HepG2 (cell line): ENCODE results near the gene NPEPL1. TPM values are rescaled to one million over a fixed set of nuclear protein-coding genes. Genes with fewer than 3 reads are reported as not detected.

ENCODE experiments used
- ATAC-seq: fragments of 200-7000 bp; cut with Tn5 transposase; 3 replicates; pipeline ENCODE4 v1.9.1; 2020; ENCODE audit warnings: mild to moderate bottlenecking, moderate library complexity
- BruUV-seq: library from RNA; stranded (reverse); fragments of 400-500 nt; replicated peaks from 2 replicates; lab custom pipeline; 2021; lab: Mats Ljungman, UMichigan
- CTCF ChIA-PET: fragments of 300-600 bp; formaldehyde crosslinking; extraction: SDS; loops from one replicate; lab custom pipeline; 2021; ENCODE audit warnings: low total read pairs, inconsistent platforms, low intra/inter-chr PET ratio; lab: Yijun Ruan, JAX
- POLR2A ChIA-PET: fragments of 350-600 bp; sonication (Branson Sonifier 250); formaldehyde crosslinking; loops from one replicate; lab custom pipeline; 2020; ENCODE audit warnings: antibody characterized with exemption, inconsistent platforms; lab: Yijun Ruan, JAX
- DNase-seq: peaks from one replicate; pipeline ENCODE4 v3.0.0-alpha.2; 2015; ENCODE audit warnings: low spot score
- FAIRE-seq: peaks from 3 replicates; lab custom pipeline; 2011; peaks lifted over from hg19 to GRCh38; lab: Jason Lieb, UNC
- H2AFZ ChIP-seq: one replicate; pipeline ENCODE4 v1.6.1; 2011; ENCODE audit warnings: low read length, inconsistent platforms
- H3K27ac ChIP-seq: fragments of 300-600 bp; 3 replicates; pipeline ENCODE4 v1.8.0; 2011; ENCODE audit warnings: mixed run types, mild to moderate bottlenecking, mixed read lengths, low read length, inconsistent platforms; ENCODE audit not compliant: insufficient read depth; ENCODE audit errors: extremely low read length
- H3K27me3 ChIP-seq, 2 experiments: fragments of 200-600 bp in 1 of 2; 2 replicates in 1 of 2; 3 replicates in 1 of 2; pipeline versions ENCODE4 v1.6.0 to v1.8.0; 2011; ENCODE audit warnings: low read length in 2 of 2, mild to moderate bottlenecking in 2 of 2, moderate library complexity in 2 of 2, inconsistent platforms in 1 of 2; ENCODE audit not compliant: insufficient read depth in 2 of 2, control insufficient read depth in 1 of 2
- H3K36me3 ChIP-seq, 2 experiments: fragments of 200-600 bp in 1 of 2; replicated peaks in 1 of 2; 2 replicates in 1 of 2; 3 replicates in 1 of 2; pipeline versions ENCODE4 v1.5.1 to v1.8.0; 2011; ENCODE audit warnings: low read length in 2 of 2, inconsistent platforms in 1 of 2; ENCODE audit not compliant: insufficient read depth in 2 of 2, control insufficient read depth in 1 of 2
- H3K4me1 ChIP-seq: 2 replicates; pipeline ENCODE4 v1.5.1; 2012; ENCODE audit warnings: low read length, inconsistent platforms; ENCODE audit not compliant: insufficient read depth
- H3K4me2 ChIP-seq: 2 replicates; pipeline ENCODE4 v1.6.0; 2011; ENCODE audit warnings: low read depth, low read length, inconsistent platforms
- H3K4me3 ChIP-seq, 3 experiments: fragments of 200-600 bp in 1 of 3; sonication (generic), shearing (Covaris generic) in 1 of 3; replicated peaks in 1 of 3; 2 replicates each; pipeline ENCODE4 v1.5.1; 2011 to 2016; ENCODE audit warnings: low read length in 3 of 3, inconsistent platforms in 2 of 3, low read depth in 2 of 3, mild to moderate bottlenecking in 2 of 3, control low read depth in 1 of 3, mixed read lengths in 1 of 3; ENCODE audit not compliant: insufficient read depth in 1 of 3
- H3K79me2 ChIP-seq: one replicate; pipeline ENCODE4 v1.6.1; 2011; ENCODE audit warnings: low read length, inconsistent platforms; ENCODE audit not compliant: insufficient read depth
- H3K9ac ChIP-seq: 2 replicates; pipeline ENCODE4 v1.6.0; 2011; ENCODE audit warnings: mild to moderate bottlenecking, low read depth, low read length, inconsistent platforms; ENCODE audit not compliant: insufficient read depth
- H3K9me3 ChIP-seq: 2 replicates; pipeline ENCODE4 v1.5.1; 2012; ENCODE audit warnings: mild to moderate bottlenecking, low read length
- H4K20me1 ChIP-seq: 2 replicates; pipeline ENCODE4 v1.6.0; 2011; ENCODE audit warnings: inconsistent platforms, mild to moderate bottlenecking, low read length, moderate library complexity; ENCODE audit not compliant: insufficient read depth
- GRHL1 ChIP-seq: sonication (generic); formaldehyde crosslinking; conservative IDR thresholded peaks from 2 replicates; pipeline ENCODE4 v1.8.0; 2022; ENCODE audit warnings: missing genetic modification reagents
- JDP2 ChIP-seq: sonication (generic); formaldehyde crosslinking; IDR thresholded peaks from 2 replicates; pipeline ENCODE4 v1.8.1; 2022; ENCODE audit warnings: missing genetic modification reagents, borderline replicate concordance
- NBN ChIP-seq: fragments of 450-650 bp; conservative IDR thresholded peaks from 2 replicates; pipeline ENCODE4 v1.6.1; 2017
- NONO ChIP-seq, 2 experiments: fragments of 450-650 bp in 1 of 2; sonication (generic) in 1 of 2; formaldehyde crosslinking in 1 of 2; IDR thresholded peaks in 1 of 2; conservative IDR thresholded peaks in 1 of 2; 2 replicates each; pipeline versions ENCODE4 v1.6.1 to v1.8.0; 2017 to 2022; ENCODE audit warnings: mild to moderate bottlenecking in 1 of 2, missing genetic modification reagents in 1 of 2, moderate library complexity in 1 of 2
- PHF8 ChIP-seq: sonication (generic); formaldehyde crosslinking; IDR thresholded peaks from 2 replicates; pipeline ENCODE4 v1.5.0; 2020; ENCODE audit warnings: missing genetic modification reagents
- POLR2AphosphoS2 ChIP-seq: IDR thresholded peaks from 2 replicates; pipeline ENCODE4 v1.6.1; 2011; ENCODE audit warnings: low read depth, low read length, improper control_type of control experiment
- PRDM10 ChIP-seq: sonication (generic); formaldehyde crosslinking; IDR thresholded peaks from 2 replicates; pipeline ENCODE4 v1.4.0; 2020; ENCODE audit warnings: low read depth, missing genetic modification reagents
- YY1 ChIP-seq: IDR thresholded peaks from 2 replicates; pipeline ENCODE4 v1.6.1; 2011; ENCODE audit warnings: low read length, low read depth, moderate library complexity, mild to moderate bottlenecking; ENCODE audit not compliant: insufficient read depth, insufficient replicate concordance
- ZNF260 ChIP-seq: sonication (generic); formaldehyde crosslinking; IDR thresholded peaks from 2 replicates; pipeline ENCODE4 v1.4.0; 2020; ENCODE audit warnings: missing genetic modification reagents, low read depth, mild to moderate bottlenecking, borderline replicate concordance
- ZNF292 ChIP-seq: sonication (generic); formaldehyde crosslinking; IDR thresholded peaks from 2 replicates; pipeline ENCODE4 v1.8.1; 2022; ENCODE audit warnings: mild to moderate bottlenecking, low read depth, missing genetic modification reagents, borderline replicate concordance
- ZNF83 ChIP-seq: sonication (generic); formaldehyde crosslinking; IDR thresholded peaks from 2 replicates; pipeline ENCODE4 v1.4.0; 2020; ENCODE audit warnings: missing genetic modification reagents, mild to moderate bottlenecking, borderline replicate concordance
- WGBS: methylation state at CpG from one replicate; pipeline ENCODE4 v1.1.6; 2017; ENCODE audit warnings: low lambda C conversion rate; 5-methylcytosine and 5-hydroxymethylcytosine counted together
- in situ Hi-C: cut with HindIII; loops from 2 replicates; pipeline ENCODE4 v1.10.0; 2017; ENCODE audit warnings: low pct_unique_long_range_greater_than_20kb; ENCODE audit not compliant: extremely low pct_ligation_motif_present
- intact Hi-C: fragments of 100-400 bp; cut with micrococcal nuclease; formaldehyde crosslinking; loops from one replicate; pipeline ENCODE4 v1.10.0; 2022; ENCODE audit not compliant: unreplicated experiment
- polyA plus RNA-seq, 8 experiments: library from polyadenylated mRNA; depleted of rRNA in 3 of 8; stranded (reverse) in 7 of 8; unstranded in 1 of 8; fragments of >200 nt; fragmentation: Illumina TruSeq in 4 of 8; extraction: Trizol in 4 of 8; gene quantifications; 2 replicates each; pipeline versions ENCODE4 v1.2.1 to v1.2.3, GENCODE V29; 2011 to 2016; ENCODE audit warnings: low read depth in 4 of 8, missing spikeins in 1 of 8, mixed read lengths in 1 of 8; ENCODE audit not compliant: insufficient read depth in 1 of 8
- total RNA-seq, 5 experiments: library from RNA; depleted of rRNA; stranded (reverse); fragments of >200 nt; fragmentation: Illumina TruSeq; extraction: Trizol; gene quantifications; 2 replicates each; pipeline ENCODE4 v1.2.3, GENCODE V29; 2016; ENCODE audit warnings: low read depth in 1 of 5

The NPEPL1 gene
- total and polyA plus RNA-seq, 2 of the 13 experiments (the other 11 are each of a cell fraction or from before 2014, with no cell fraction given) = 4.1 to 7.5 TPM

GRCh38 chr20:58702161-58702510, 9.5 kb downstream of the NPEPL1 start:
- FAIRE-seq (no peak), DNase-seq (no peak), ATAC-seq (no peak)
- peaks cover 19 to 27% of the 10 kb centered on the region in 2 experiments; a peak in 4 of 5 replicates for H3K36me3 ChIP-seq
- no peak overlapping the region for H3K9ac ChIP-seq
- intact Hi-C loops = no loop called here
- in situ Hi-C loops = no loop called here
- no peaks in the 10 kb centered on the region for H3K79me2 ChIP-seq
- WGBS = 87% methylated on average over 9 of the region's 9 CpGs
- ChIA-PET POLR2A (no interaction called here), CTCF (no interaction called here)
- no TSS peak for BruUV-seq
- H3K4me1 ChIP-seq = no peaks in the 10 kb centered on the region
- H4K20me1 ChIP-seq = no peaks in the 10 kb centered on the region; the same call in 1 of the 2 replicates
- no peak overlapping the region for H3K27ac ChIP-seq
- no peak overlapping the region for H3K4me2 ChIP-seq
- TF ChIP-seq NBN = no peak
- no peak for TF ChIP-seq GRHL1 (CRISPR knock-in tag)
- TF ChIP-seq PRDM10 (CRISPR knock-in tag) = no peak
- TF ChIP-seq ZNF83 (CRISPR knock-in tag) = no peak
- TF ChIP-seq ZNF292 (CRISPR knock-in tag) = no peak
- TF ChIP-seq POLR2AphosphoS2 = no peak
- no peak for TF ChIP-seq JDP2 (CRISPR knock-in tag)
- TF ChIP-seq YY1 = no peak
- no peak for TF ChIP-seq NONO (IDR thresholded peaks at IDR 0.05)
- no peak for TF ChIP-seq NONO (CRISPR knock-in tag; conservative IDR thresholded peaks at IDR 0.05)
- no peak for TF ChIP-seq PHF8 (CRISPR knock-in tag)
- no peak for TF ChIP-seq ZNF260
- H3K27me3 ChIP-seq = no peaks in the 10 kb centered on the region
- H3K9me3 ChIP-seq = no peaks in the 10 kb centered on the region
- H3K4me3 ChIP-seq = no peak overlapping the region
- no peak overlapping the region for H2AFZ ChIP-seq
